ENCODE results near the gene CHD6.

CHD6 gene

GRCh38 chr20:41367393-41367695 is 250.8 kb downstream of the CHD6 start:
- Histone ChIP-seq H3K4me1 (peaks cover 0 to 28% (median 22%) of the 10 kb centered on the region in 10 experiments; a peak in 17 of 20 replicates), H3K4me2 (no peak overlapping the region), H3K9ac (no peak overlapping the region)

GRCh38 chr20:41366546-41367392 is 251.4 kb downstream of the CHD6 start, which contains the start of gene EMILIN3:
Gene EMILIN3 (minus strand): TSS chr20:41366818. CDS start chr20:41366634, 184 bp downstream.
- H4K20me1 ChIP-seq, result peaks cover 0 to 30% (median 0%) of the 10 kb centered on the region in 11 experiments; a peak in 4 of 22 replicates
- peaks cover 38 to 47% (median 44%) of the 10 kb centered on the region in 11 experiments for H3K27me3 ChIP-seq
- TF ChIP-seq Cebpa-rat (IDR thresholded peaks at IDR 0.05), result no peak
- peaks cover 0 to 28% (median 22%) of the 10 kb centered on the region in 10 experiments; a peak in 17 of 20 replicates for H3K4me1 ChIP-seq
- no peak within 1 kb of the TSS for H3K27ac ChIP-seq
- peaks cover 17 to 42% (median 30%) of the 10 kb centered on the region in 11 experiments; a peak in 21 of 22 replicates for H3K9me3 ChIP-seq (replicated peaks in 1 of 11)
- no peak within 1 kb of the TSS for H3K9ac ChIP-seq
- no peak within 1 kb of the TSS for H3K4me3 ChIP-seq
- H3K4me2 ChIP-seq, result no peak within 1 kb of the TSS
- no peaks in the 10 kb centered on the region for H3K36me3 ChIP-seq

More at GRCh38 chr20:41367393-41367695, 250.8 kb downstream of the CHD6 start:
- peaks cover 38 to 47% (median 44%) of the 10 kb centered on the region in 11 experiments for H3K27me3 ChIP-seq
- peaks cover 17 to 48% (median 32%) of the 10 kb centered on the region in 11 experiments; a peak in 21 of 22 replicates for H3K9me3 ChIP-seq (replicated peaks in 1 of 11)
- H3K36me3 ChIP-seq, result no peaks in the 10 kb centered on the region
- TF ChIP-seq Cebpa-rat (IDR thresholded peaks at IDR 0.05), result no peak
- H4K20me1 ChIP-seq, result peaks cover 0 to 25% (median 0%) of the 10 kb centered on the region in 11 experiments; a peak in 4 of 22 replicates
- H3K4me3 ChIP-seq, result no peak overlapping the region
- H3K27ac ChIP-seq, result no peak overlapping the region

DNA sequence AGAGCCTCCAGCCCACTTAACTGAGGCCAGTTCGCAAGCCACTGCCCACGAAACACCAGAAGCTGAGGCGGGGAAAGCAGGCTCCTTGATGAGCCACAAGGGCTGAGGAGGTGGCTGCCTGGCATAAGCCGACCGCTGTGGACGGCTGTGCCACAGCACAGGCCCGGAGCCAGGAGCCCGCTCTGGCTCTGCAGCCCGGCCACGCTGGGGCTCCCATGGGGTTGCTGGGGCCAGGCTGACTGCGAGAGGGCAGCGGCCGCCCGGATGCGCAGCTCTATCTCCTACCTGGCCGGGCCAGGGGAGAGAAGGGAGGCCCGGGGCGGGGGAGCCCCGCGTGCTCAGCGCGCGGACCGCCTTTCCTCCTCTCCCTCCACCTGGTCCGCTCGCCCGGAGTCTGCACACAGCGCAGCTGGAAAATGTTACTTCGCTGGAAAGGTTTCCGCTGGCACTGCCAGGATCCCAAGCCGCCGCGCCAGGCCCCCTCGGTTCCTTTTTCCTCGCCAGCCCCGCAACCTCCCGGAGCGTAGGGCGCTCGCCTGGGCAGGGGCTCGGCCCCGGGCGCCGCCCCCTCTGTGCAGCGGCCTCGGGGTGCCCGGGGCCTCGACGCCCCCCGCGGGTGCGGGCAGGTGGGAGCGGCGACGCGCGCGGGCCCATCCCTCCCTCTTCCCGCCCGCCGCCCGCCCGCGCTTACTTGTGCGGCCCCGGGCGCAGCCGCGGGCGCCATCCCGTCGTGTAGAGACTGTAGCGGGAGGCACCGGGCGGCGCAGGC is 252.2 kb downstream of the CHD6 start:
- H3K4me2 ChIP-seq, result no peak overlapping the region
- H3K9ac ChIP-seq, result no peak overlapping the region
- H3K4me3 ChIP-seq, result no peak overlapping the region
- H3K27ac ChIP-seq, result no peak overlapping the region
- peaks cover 38 to 47% (median 44%) of the 10 kb centered on the region in 11 experiments for H3K27me3 ChIP-seq
- peaks cover 0 to 33% (median 0%) of the 10 kb centered on the region in 11 experiments; a peak in 5 of 22 replicates for H4K20me1 ChIP-seq
- peaks cover 10 to 34% (median 23%) of the 10 kb centered on the region in 11 experiments; a peak in 21 of 22 replicates for H3K9me3 ChIP-seq (replicated peaks in 1 of 11)
- no peak for TF ChIP-seq Cebpa-rat (IDR thresholded peaks at IDR 0.05)
- no peaks in the 10 kb centered on the region for H3K36me3 ChIP-seq
- peaks cover 0 to 24% (median 19%) of the 10 kb centered on the region in 10 experiments; a peak in 17 of 20 replicates for H3K4me1 ChIP-seq

GRCh38 chr20:41364967-41365765 is 253.0 kb downstream of the CHD6 start:
- Histone ChIP-seq H3K9me3 (replicated peaks in 1 of 11) (peaks cover 9 to 26% (median 21%) of the 10 kb centered on the region in 11 experiments; a peak in 21 of 22 replicates), H3K36me3 (no peaks in the 10 kb centered on the region), H4K20me1 (peaks cover 0 to 33% (median 0%) of the 10 kb centered on the region in 11 experiments; a peak in 5 of 22 replicates), H3K9ac (no peak overlapping the region), H3K4me1 (peaks cover 0 to 16% (median 13%) of the 10 kb centered on the region in 10 experiments; a peak in 16 of 20 replicates), H3K27ac (no peak overlapping the region), H3K27me3 (peaks cover 38 to 47% (median 44%) of the 10 kb centered on the region in 11 experiments), H3K4me2 (no peak overlapping the region), H3K4me3 (no peak overlapping the region)
- TF ChIP-seq Cebpa-rat (IDR thresholded peaks at IDR 0.05), result no peak

- peaks cover 0 to 7% (median 5%) of the 10 kb centered on the region in 10 experiments; a peak in 14 of 20 replicates for H3K4me1 ChIP-seq
- no peak overlapping the region for H3K27ac ChIP-seq
- TF ChIP-seq Cebpa-rat (IDR thresholded peaks at IDR 0.05), result no peak
- peaks cover 38 to 47% (median 44%) of the 10 kb centered on the region in 11 experiments for H3K27me3 ChIP-seq
- H4K20me1 ChIP-seq, result peaks cover 0 to 38% (median 0%) of the 10 kb centered on the region in 11 experiments; a peak in 6 of 22 replicates
- peaks cover 9 to 25% (median 21%) of the 10 kb centered on the region in 11 experiments; a peak in 21 of 22 replicates for H3K9me3 ChIP-seq (replicated peaks in 1 of 11)
- no peak overlapping the region for H3K4me2 ChIP-seq
- H3K9ac ChIP-seq, result no peak overlapping the region
- H3K36me3 ChIP-seq, result no peaks in the 10 kb centered on the region
- no peak overlapping the region for H3K4me3 ChIP-seq
Observed at GRCh38 chr20:41364236-41364855, 253.8 kb downstream of the CHD6 start.

- Histone ChIP-seq H3K4me1 (no peaks in the 10 kb centered on the region), H4K20me1 (peaks cover 0 to 38% (median 0%) of the 10 kb centered on the region in 11 experiments; a peak in 6 of 22 replicates), H3K4me3 (no peak overlapping the region)
Observed at GRCh38 chr20:41363601-41364000, 254.6 kb downstream of the CHD6 start.

GRCh38 chr20:41362748-41363140 is 255.4 kb downstream of the CHD6 start:
- no peak for TF ChIP-seq Cebpa-rat (IDR thresholded peaks at IDR 0.05)
- Histone ChIP-seq H3K36me3 (no peaks in the 10 kb centered on the region), H3K4me1 (no peaks in the 10 kb centered on the region), H3K9ac (no peak overlapping the region), H3K27me3 (peaks cover 34 to 42% (median 38%) of the 10 kb centered on the region in 11 experiments), H3K27ac (no peak overlapping the region), H4K20me1 (peaks cover 0 to 38% (median 0%) of the 10 kb centered on the region in 11 experiments; a peak in 6 of 22 replicates), H3K4me2 (no peak overlapping the region), H3K4me3 (no peak overlapping the region), H3K9me3 (replicated peaks in 1 of 11) (peaks cover 9 to 21% (median 18%) of the 10 kb centered on the region in 11 experiments; a peak in 21 of 22 replicates)

More at GRCh38 chr20:41363601-41364000, 254.6 kb downstream of the CHD6 start:
- H3K27ac ChIP-seq, result no peak overlapping the region
- no peaks in the 10 kb centered on the region for H3K36me3 ChIP-seq
- no peak for TF ChIP-seq Cebpa-rat (IDR thresholded peaks at IDR 0.05)
- H3K9me3 ChIP-seq (replicated peaks in 1 of 11), result peaks cover 9 to 25% (median 21%) of the 10 kb centered on the region in 11 experiments; a peak in 21 of 22 replicates
- no peak overlapping the region for H3K4me2 ChIP-seq
- H3K9ac ChIP-seq, result no peak overlapping the region
- peaks cover 38 to 47% (median 43%) of the 10 kb centered on the region in 11 experiments for H3K27me3 ChIP-seq
